GM10248 (cell line): ENCODE measurements around the gene CYB561D1.

Experiments
- CTCF ChIA-PET: fragments of 300-600 bp; sonication (Branson Sonifier 250); formaldehyde crosslinking; extraction: SDS; loops from one replicate; lab custom pipeline; 2021; ENCODE audit warnings: antibody characterized with exemption; lab: Yijun Ruan, JAX
- POLR2A ChIA-PET: fragments of 350-650 bp; sonication (Branson Sonifier 250); formaldehyde crosslinking; extraction: SDS; loops from one replicate; lab custom pipeline; 2020; ENCODE audit warnings: antibody characterized with exemption; lab: Yijun Ruan, JAX
- DNase-seq: peaks from one replicate; pipeline ENCODE4 v3.0.0; 2012; ENCODE audit errors: extremely low spot score
- TF ChIP-seq, protein P1 (sequence below): IDR thresholded peaks from 2 replicates; pipeline ENCODE4 v1.5.1; 2012; ENCODE audit warnings: mild to moderate bottlenecking, low read depth; ENCODE audit errors: extremely low read depth, missing control alignments, control extremely low read depth

CYB561D1 gene

GRCh38 chr1:109528712-109529111 is 34.8 kb downstream of the CYB561D1 start:
- TF ChIP-seq, protein P1, sequence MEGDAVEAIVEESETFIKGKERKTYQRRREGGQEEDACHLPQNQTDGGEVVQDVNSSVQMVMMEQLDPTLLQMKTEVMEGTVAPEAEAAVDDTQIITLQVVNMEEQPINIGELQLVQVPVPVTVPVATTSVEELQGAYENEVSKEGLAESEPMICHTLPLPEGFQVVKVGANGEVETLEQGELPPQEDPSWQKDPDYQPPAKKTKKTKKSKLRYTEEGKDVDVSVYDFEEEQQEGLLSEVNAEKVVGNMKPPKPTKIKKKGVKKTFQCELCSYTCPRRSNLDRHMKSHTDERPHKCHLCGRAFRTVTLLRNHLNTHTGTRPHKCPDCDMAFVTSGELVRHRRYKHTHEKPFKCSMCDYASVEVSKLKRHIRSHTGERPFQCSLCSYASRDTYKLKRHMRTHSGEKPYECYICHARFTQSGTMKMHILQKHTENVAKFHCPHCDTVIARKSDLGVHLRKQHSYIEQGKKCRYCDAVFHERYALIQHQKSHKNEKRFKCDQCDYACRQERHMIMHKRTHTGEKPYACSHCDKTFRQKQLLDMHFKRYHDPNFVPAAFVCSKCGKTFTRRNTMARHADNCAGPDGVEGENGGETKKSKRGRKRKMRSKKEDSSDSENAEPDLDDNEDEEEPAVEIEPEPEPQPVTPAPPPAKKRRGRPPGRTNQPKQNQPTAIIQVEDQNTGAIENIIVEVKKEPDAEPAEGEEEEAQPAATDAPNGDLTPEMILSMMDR, result no peak
- CTCF ChIA-PET, result interaction anchor here (0.9 to 26.3 kb wide), 7 partner anchors 14 to 416 kb away, joined by 3 to 1898 read pairs (median 9); partner anchors contain the start of genes AMIGO1, ATXN7L2, CYB561D1 and GPR61
- no peak for DNase-seq

DNA sequence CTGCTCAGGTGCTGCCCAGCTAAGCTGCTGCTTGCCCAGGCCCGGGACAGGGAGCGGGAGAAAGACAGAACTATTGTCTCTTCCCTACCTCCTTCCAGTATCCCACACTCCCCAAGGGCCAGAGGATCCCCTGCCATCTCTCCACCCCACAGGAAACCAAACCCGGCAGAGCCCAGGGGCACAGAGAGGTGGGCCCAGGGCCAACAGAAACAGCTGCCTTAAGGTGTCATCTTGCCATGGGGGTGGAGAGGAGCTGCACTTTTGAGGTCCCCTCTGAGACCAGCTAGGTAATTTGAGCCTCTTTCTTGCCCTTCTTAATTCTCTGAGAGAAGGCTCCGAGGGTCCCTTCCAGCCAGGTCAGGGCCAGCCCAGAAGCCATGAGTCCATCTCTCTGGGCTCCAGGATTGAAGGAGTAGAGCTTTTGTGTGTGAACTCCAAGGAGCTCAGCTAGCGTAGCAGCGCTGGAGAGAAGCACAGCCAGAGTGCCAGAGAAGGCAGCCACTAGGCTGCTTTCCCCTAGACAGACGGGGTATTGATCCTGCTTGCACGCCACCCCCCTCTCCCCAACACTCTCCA is 36.1 kb downstream of the CYB561D1 start:
- ChIA-PET CTCF (interaction anchor here (0.8 to 26.3 kb wide), 9 partner anchors 12 to 331 kb away, joined by 3 to 1898 read pairs (median 9); partner anchors contain the start of genes AMIGO1, ATXN7L2, CYB561D1 and GPR61), POLR2A (no interaction called here)

More at GRCh38 chr1:109528712-109529111, 34.8 kb downstream of the CYB561D1 start:
- POLR2A ChIA-PET, result interaction anchor here (0.5 kb wide), 1 partner anchor 30 kb away, joined by 3 read pairs; no protein-coding TSS in a partner anchor

DNA sequence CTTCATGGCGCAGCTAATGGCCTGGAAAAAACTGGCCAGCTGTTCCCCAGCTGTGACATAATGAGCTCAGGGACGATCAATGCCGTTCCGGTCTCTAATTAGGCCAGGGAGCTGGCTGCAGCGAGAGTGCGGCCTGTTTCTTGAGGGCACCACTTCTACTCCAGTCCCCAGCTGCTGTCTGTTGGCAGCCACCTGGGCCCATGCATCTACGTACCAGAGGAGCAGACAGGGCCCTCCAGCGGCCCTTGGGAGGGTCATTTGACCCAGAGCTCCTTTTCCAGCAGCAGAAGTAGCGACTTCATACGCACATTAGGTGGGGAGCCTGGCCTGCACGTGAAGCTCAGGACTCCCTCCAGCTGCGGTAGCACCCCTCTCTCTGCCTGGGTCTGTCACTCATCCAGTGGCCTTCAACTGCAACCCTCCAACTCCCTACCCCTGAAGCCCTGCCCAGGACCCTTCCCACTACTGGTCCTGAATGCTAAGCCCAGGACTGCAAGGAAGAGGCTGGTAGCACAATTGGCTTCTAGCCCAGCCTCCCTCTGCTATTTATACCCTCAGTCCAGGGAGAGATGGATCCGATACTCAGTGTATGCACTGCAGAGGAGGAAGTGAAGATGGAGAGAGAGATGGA is 36.7 kb downstream of the CYB561D1 start:
- TF ChIP-seq, protein P1, result no peak
- POLR2A ChIA-PET, result no interaction called here
- CTCF ChIA-PET, result interaction anchor here (0.8 to 26.3 kb wide), 12 partner anchors 12 to 499 kb away, joined by 3 to 1898 read pairs (median 38); partner anchors contain the start of genes AMIGO1, ATXN7L2, CYB561D1 and GNAI3
- no peak for DNase-seq

More for the DNA sequence above, 36.1 kb downstream of the CYB561D1 start:
- TF ChIP-seq, protein P1, result no peak
- no peak for DNase-seq

DNA sequence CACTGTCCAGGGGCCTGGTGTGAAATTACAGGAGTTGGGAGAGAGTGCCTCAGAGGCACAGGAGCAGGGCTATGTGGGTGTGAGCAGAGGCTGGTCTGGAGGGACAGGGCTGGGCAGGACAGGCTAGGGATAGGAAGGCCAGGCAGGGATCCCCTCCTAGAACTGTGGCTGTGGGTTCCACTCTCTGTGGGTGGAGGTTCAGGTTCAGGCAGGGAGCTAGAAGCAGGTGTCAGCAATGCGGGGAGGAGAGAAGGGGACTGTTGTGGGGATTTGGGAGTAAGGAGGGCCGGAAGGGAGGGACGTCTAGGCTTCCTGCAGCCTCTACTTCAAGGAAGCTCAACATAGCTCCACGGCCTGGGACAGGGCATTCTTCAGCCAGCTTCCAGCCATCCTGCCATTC is 37.5 kb downstream of the CYB561D1 start:
- DNase-seq, result no peak
- POLR2A ChIA-PET, result interaction anchor here (0.6 to 1.5 kb wide), 2 partner anchors 40 to 49 kb away, joined by 4 to 6 read pairs; no protein-coding TSS in a partner anchor
- TF ChIP-seq, protein P1, result no peak
- CTCF ChIA-PET, result interaction anchor here (0.6 to 26.3 kb wide), 67 partner anchors 8 to 703 kb away, joined by 3 to 1898 read pairs (median 7); partner anchors contain the start of genes AHCYL1, AMIGO1, ATXN7L2 and CELSR2

DNA sequence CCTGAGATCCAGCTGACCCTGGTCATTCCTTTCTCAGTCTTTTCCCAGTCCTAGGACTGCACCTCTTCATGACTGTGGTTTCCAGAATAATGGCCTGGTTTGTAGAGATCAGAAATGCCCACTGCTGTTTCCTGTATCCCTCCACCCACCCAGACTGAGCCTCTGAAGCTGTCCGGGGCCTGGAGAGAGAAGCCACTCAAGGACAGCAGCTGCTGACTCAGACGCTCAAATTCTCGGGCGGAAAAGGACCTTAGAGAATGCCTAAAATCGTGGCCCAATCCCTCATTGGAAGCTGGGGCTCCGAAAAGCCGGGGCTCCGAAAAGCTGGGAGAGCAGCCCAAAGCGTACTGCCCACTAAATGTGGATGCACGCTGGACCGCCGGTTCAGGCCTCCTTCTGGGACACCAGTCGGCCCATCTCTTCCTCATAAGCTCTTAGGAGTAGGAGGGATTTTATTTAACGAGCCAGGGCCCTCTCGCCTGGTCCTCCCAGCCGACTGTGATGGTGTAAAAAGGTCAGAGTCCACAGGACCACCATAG is 38.0 kb downstream of the CYB561D1 start:
- no peak for DNase-seq
- ChIA-PET POLR2A (interaction anchor here (0.6 to 1.5 kb wide), 4 partner anchors 38 to 49 kb away, joined by 3 to 6 read pairs (median 4); partner anchors contain the start of gene CYB561D1), CTCF (interaction anchor here (0.6 to 26.3 kb wide), 81 partner anchors 9 to 704 kb away, joined by 3 to 1898 read pairs (median 6); partner anchors contain the start of genes AHCYL1, AMIGO1, ATXN7L2 and CELSR2)
- TF ChIP-seq, protein P1, result no peak
